ENCODE measurements around the gene FATE1.
"Not testable (repeated sequence)": the region's sequence is repeated elsewhere in the genome, so short reads cannot be mapped to it uniquely, and the experiment has no call there.

Gene FATE1

GRCh38 chrX:151692825-151693224 is 23.0 kb upstream of the FATE1 start:
- TF ChIP-seq, protein P1, sequence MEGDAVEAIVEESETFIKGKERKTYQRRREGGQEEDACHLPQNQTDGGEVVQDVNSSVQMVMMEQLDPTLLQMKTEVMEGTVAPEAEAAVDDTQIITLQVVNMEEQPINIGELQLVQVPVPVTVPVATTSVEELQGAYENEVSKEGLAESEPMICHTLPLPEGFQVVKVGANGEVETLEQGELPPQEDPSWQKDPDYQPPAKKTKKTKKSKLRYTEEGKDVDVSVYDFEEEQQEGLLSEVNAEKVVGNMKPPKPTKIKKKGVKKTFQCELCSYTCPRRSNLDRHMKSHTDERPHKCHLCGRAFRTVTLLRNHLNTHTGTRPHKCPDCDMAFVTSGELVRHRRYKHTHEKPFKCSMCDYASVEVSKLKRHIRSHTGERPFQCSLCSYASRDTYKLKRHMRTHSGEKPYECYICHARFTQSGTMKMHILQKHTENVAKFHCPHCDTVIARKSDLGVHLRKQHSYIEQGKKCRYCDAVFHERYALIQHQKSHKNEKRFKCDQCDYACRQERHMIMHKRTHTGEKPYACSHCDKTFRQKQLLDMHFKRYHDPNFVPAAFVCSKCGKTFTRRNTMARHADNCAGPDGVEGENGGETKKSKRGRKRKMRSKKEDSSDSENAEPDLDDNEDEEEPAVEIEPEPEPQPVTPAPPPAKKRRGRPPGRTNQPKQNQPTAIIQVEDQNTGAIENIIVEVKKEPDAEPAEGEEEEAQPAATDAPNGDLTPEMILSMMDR (conservative IDR thresholded peaks at IDR 0.05; ENCODE audit: low read depth, low read length) = no peak
- no peak for DNase-seq (ENCODE audit: low read depth)
- no peak overlapping the region for H3K4me3 ChIP-seq (ENCODE audit: low read depth, low read length)

DNA sequence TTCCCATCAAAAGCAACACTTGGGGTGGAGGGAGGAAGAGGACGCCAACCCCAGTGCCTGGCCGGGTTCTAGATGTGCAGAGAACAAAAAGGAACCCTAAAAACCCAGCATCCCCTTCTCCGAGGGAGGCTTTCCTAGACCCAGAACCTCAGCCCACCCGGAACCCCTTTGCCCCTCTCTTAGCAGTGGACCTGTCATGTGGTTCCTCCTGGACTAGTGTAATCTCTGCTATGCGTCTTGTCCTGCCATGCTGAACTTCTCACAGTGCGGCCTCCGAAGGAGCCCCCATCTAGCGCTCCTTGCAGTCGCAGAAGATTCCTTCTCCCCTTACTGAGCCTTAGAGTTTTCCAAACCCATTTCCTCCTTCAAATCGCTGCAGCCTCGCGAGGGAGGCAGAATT is 21.7 kb upstream of the FATE1 start:
- no peak for DNase-seq (ENCODE audit: low read depth)
- TF ChIP-seq, protein P1 (conservative IDR thresholded peaks at IDR 0.05; ENCODE audit: low read depth, low read length) = no peak
- H3K4me3 ChIP-seq (ENCODE audit: low read depth, low read length) = no peak overlapping the region

DNA sequence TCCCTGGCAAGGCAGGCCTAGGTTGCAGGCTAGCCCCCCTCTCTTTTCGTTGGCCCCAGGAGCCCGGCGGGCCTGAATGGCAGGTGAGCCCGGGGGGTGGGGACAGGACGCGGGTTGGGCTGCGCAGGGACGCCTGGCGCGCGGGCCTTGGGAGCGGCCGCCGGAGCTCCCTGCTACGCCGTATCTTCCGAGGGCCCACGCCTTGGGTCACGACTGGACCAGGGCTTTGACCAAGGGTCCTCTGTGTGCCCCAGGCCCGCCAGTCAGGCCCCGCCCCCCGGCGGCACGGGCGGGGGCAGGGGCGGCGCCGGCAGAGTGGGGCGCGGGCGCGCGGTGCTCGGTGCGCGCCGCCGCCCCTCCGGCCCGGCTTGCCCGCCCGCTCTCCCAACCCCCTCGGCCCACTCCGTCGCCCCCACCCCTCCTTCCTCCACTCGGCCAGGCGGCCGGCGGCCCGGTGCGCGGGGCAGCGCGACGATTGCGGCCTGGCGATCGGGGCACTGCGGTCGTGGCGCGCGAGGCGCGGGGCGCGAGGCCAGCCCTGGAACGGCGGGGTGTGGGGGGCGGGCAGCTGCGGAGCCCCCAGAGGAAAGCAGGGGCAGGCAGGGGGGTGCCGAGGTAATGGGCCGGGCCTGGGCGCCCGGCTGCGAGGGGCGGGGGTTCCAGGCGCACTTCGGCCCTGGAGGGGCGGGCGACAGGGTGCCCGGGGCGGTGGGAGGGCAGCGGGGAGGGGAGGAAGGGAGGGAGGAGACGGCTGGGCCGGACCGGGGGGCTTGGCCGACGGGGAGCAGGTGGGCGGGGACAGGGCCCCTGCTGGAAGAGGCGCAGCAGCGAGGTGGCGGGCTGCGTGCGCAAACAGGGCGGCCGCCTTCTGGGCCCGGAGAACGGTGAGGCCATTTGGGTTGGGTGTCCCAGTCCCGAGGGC is 20.9 kb upstream of the FATE1 start, which contains the start of gene PRRG3:
Gene PRRG3, plus strand, starts transcription at position 798 of the 922 bp plus-strand sequence. CDS start 3,357 bp downstream, outside the sequence.
- no peak within 1 kb of the TSS for H3K4me3 ChIP-seq (ENCODE audit: low read depth, low read length)
- DNase-seq (ENCODE audit: low read depth) = no peak
- TF ChIP-seq, protein P1 (conservative IDR thresholded peaks at IDR 0.05; ENCODE audit: low read depth, low read length) = no peak

GRCh38 chrX:151695583-151696340 is 20.1 kb upstream of the FATE1 start:
- TF ChIP-seq, protein P1 (conservative IDR thresholded peaks at IDR 0.05; ENCODE audit: low read depth, low read length) = no peak
- DNase-seq (ENCODE audit: low read depth) = no peak
- H3K4me3 ChIP-seq (ENCODE audit: low read depth, low read length) = no peak overlapping the region

GRCh38 chrX:151697082-151697481 is 18.8 kb upstream of the FATE1 start:
- H3K4me3 ChIP-seq (ENCODE audit: low read depth, low read length); DNase-seq (ENCODE audit: low read depth): not testable (repeated sequence)

- TF ChIP-seq, protein P1 (conservative IDR thresholded peaks at IDR 0.05; ENCODE audit: low read depth, low read length) = no peak
Measured at GRCh38 chrX:151697522-151697921, 18.3 kb upstream of the FATE1 start.

GRCh38 chrX:151698485-151698884 is 17.4 kb upstream of the FATE1 start:
- H3K4me3 ChIP-seq (ENCODE audit: low read depth, low read length) = no peak overlapping the region
- TF ChIP-seq, protein P1 (conservative IDR thresholded peaks at IDR 0.05; ENCODE audit: low read depth, low read length) = no peak
- no peak for DNase-seq (ENCODE audit: low read depth)

More at GRCh38 chrX:151697522-151697921, 18.3 kb upstream of the FATE1 start:
- peak; percentile 2 for DNase-seq (ENCODE audit: low read depth)
- H3K4me3 ChIP-seq (ENCODE audit: low read depth, low read length) = no peak overlapping the region
